ENCODE results near the gene RYK.

RYK gene

DNA sequence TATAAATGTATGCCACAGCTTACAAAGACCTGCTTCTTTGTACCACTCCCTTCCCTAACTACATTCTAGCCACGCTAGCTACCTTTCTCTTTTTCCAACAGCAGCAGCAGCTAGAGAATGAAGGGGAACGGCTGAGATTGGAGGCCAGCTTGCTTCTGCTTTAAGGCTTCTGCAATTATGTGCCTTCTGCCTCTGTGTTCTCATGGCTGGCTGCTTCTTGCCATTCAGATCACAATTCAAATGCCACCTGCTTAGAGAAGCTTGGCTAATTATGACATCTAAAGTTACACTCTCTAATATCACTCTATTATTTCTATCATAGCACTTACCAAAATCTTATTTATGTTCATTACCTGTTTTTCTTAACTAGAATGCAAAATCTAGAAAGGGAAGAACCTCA is 95.2 kb downstream of the RYK start:
- TF ChIP-seq, protein P1, sequence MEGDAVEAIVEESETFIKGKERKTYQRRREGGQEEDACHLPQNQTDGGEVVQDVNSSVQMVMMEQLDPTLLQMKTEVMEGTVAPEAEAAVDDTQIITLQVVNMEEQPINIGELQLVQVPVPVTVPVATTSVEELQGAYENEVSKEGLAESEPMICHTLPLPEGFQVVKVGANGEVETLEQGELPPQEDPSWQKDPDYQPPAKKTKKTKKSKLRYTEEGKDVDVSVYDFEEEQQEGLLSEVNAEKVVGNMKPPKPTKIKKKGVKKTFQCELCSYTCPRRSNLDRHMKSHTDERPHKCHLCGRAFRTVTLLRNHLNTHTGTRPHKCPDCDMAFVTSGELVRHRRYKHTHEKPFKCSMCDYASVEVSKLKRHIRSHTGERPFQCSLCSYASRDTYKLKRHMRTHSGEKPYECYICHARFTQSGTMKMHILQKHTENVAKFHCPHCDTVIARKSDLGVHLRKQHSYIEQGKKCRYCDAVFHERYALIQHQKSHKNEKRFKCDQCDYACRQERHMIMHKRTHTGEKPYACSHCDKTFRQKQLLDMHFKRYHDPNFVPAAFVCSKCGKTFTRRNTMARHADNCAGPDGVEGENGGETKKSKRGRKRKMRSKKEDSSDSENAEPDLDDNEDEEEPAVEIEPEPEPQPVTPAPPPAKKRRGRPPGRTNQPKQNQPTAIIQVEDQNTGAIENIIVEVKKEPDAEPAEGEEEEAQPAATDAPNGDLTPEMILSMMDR (IDR thresholded peaks at IDR 0.05; ENCODE audit: borderline replicate concordance, insufficient read depth, low read depth, low read length): no peak
- H3K4me3 ChIP-seq (ENCODE audit: low read depth, low read length): no peak overlapping the region

DNA sequence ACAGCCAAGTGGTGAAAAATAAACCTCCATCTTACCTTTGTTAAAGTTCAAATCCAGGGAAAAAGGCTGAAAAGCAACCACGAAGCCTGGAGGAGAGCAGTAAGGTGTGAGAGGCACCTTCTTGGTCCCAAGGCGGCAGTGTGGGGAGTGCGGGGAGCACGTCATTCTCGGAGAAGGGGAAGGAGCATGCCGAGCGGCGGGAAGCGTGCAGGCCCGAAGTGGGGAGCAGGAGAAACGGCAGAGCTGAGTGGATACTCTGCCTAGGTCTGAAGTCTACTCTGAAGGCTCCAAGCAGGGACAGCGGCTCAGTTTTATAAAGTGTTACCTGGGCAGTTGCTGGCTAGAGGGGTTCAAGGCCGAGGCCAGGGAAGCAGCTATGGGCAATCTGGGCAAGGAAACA is 96.9 kb downstream of the RYK start:
- no peak overlapping the region for H3K4me3 ChIP-seq (ENCODE audit: low read depth, low read length)
- TF ChIP-seq, protein P1 (IDR thresholded peaks at IDR 0.05; ENCODE audit: borderline replicate concordance, insufficient read depth, low read depth, low read length): no peak

DNA sequence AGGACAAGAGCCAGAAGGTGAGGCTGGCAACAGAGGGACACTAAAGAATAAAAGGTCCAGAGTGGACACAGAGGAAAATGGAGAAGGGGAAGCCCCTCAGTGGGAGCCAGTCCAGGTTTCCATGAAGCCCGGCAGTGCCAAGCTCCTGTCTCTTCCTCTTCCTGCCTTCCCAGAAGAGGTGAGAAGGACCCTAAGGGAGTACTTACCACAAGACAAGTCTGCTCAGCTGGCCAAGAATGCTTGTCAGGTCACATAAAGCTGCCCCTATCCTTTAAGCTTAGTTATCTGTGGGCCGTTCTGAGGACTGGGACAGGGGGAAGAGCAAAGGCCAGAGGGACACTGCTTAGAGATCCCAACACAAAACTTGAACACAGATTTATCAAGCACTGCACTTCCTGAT is 100.2 kb downstream of the RYK start:
- TF ChIP-seq, protein P1 (IDR thresholded peaks at IDR 0.05; ENCODE audit: borderline replicate concordance, insufficient read depth, low read depth, low read length): no peak
- H3K4me3 ChIP-seq (ENCODE audit: low read depth, low read length): no peak overlapping the region

DNA sequence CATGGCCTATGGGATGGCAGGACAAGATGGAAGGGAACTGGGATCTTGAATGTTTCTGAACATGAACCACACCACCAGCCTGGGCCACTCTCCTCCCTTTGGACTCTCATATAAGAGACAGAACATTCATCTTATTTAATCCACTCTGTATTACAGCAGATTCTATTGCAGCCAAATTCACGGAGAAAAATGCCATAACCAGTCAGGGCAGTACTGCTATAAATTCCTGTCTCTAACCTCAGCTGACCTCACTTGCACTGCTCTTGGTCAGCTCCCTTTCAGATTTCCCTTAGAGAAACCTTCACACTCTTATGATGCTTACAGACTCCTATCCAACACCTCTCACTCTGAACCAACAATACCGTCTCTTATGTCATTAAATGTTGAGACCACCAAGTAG is 101.4 kb downstream of the RYK start:
- TF ChIP-seq, protein P1 (IDR thresholded peaks at IDR 0.05; ENCODE audit: borderline replicate concordance, insufficient read depth, low read depth, low read length): no peak
- no peak overlapping the region for H3K4me3 ChIP-seq (ENCODE audit: low read depth, low read length)

DNA sequence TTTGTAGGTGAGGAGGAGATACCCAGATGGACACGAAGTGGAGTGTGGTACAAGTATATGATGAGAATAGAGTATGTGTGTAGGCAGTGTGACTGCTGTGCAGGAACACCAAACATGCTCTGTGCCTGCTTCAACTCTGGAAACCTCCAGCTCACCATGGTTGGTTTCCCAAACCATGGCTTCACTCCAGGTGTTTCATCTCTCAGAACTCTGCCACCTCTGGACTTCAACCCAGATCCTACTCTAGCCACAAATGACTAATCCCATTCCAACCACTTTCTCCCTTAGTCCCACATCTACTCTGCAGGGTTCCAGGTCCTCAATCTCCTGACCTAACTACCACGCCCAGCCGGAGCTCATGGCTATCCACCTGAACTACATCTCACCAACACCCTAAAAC is 102.1 kb downstream of the RYK start:
- TF ChIP-seq, protein P1 (IDR thresholded peaks at IDR 0.05; ENCODE audit: borderline replicate concordance, insufficient read depth, low read depth, low read length): no peak
- H3K4me3 ChIP-seq (ENCODE audit: low read depth, low read length): no peak overlapping the region

DNA sequence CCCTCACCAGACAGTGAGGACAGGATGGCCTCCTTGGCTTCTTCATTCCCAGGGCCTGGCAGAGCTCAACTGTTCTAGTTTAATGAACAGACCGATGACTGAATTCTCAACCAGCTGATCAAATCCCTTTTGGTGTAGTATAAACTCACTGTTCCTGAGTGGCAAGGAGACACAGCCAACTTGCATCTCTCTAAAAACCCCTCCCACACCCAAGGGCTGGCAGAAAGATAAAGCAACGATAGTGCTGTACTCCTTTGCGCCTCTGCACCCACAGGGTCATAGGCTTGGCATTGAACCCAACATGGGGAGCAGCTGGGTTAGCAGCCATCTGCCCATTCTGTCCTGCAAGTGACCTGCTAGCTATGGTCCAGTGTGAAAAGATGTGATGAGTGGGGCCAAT is 103.2 kb downstream of the RYK start:
- H3K4me3 ChIP-seq (ENCODE audit: low read depth, low read length): no peak overlapping the region
- TF ChIP-seq, protein P1 (IDR thresholded peaks at IDR 0.05; ENCODE audit: borderline replicate concordance, insufficient read depth, low read depth, low read length): no peak

DNA sequence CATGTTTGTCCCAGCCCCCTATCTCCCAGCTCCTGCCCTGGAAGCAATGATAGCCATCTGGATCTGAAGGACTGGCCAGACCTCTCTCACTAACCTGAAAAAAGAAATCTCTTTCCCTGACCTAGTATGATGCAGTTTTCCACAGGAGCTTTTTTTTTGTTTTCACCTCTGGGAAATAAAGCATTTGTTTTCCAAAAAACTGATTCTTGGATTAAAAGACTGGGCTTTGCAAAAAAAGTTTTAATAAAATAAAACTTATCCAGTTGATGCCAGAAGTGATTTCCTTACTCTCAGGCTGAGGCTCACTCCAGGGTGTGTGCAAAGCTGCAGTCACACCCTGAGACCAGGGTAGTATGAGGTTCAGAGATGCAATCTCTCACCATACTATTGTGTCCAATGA is 104.0 kb downstream of the RYK start:
- no peak overlapping the region for H3K4me3 ChIP-seq (ENCODE audit: low read depth, low read length)
- TF ChIP-seq, protein P1 (IDR thresholded peaks at IDR 0.05; ENCODE audit: borderline replicate concordance, insufficient read depth, low read depth, low read length): no peak

Measured in GM12875 (cell line).